Keratinocyte (primary cell): ENCODE results near the gene DNAJB6. TPM values are rescaled to one million over a fixed set of nuclear protein-coding genes. Genes with fewer than 3 reads are reported as not detected.

ENCODE experiments used
- DNase-seq: peaks from one replicate; pipeline ENCODE4 v3.0.0-alpha.2; 2011; ENCODE audit warnings: low read depth, missing footprints, low spot score
- FAIRE-seq: peaks from 2 replicates; lab custom pipeline; 2011; peaks lifted over from hg19 to GRCh38; lab: Jason Lieb, UNC
- H2AFZ ChIP-seq: 2 replicates; pipeline ENCODE4 v1.6.0; 2012; ENCODE audit warnings: low read length, control low read depth, inconsistent platforms; ENCODE audit not compliant: control insufficient read depth
- H3K27ac ChIP-seq: 2 replicates; pipeline ENCODE4 v1.5.1; 2011; ENCODE audit warnings: low read length; ENCODE audit not compliant: control insufficient read depth, insufficient read depth
- H3K27me3 ChIP-seq: 3 replicates; pipeline ENCODE4 v1.6.0; 2011; ENCODE audit warnings: low read length; ENCODE audit not compliant: control insufficient read depth, insufficient read depth; ENCODE audit errors: extremely low read depth
- H3K36me3 ChIP-seq, 2 experiments: 2 replicates in 1 of 2; 3 replicates in 1 of 2; pipeline ENCODE4 v1.5.1; 2011; ENCODE audit warnings: low read length in 2 of 2, mild to moderate bottlenecking in 1 of 2; ENCODE audit not compliant: control insufficient read depth in 2 of 2, insufficient read depth in 2 of 2; ENCODE audit errors: extremely low read depth in 1 of 2
- H3K4me1 ChIP-seq: 3 replicates; pipeline ENCODE4 v1.5.1; 2011; ENCODE audit warnings: low read length; ENCODE audit not compliant: control insufficient read depth, insufficient read depth; ENCODE audit errors: extremely low read depth
- H3K4me2 ChIP-seq: 3 replicates; pipeline ENCODE4 v1.6.0; 2011; ENCODE audit warnings: low read depth, low read length; ENCODE audit not compliant: control insufficient read depth, insufficient read depth; ENCODE audit errors: extremely low read depth
- H3K4me3 ChIP-seq, 3 experiments: fragments of 200-600 bp in 1 of 3; sonication (generic) in 1 of 3; 2 replicates in 2 of 3; 3 replicates in 1 of 3; pipeline ENCODE4 v1.5.1; 2011 to 2016; ENCODE audit warnings: low read length in 3 of 3, mild to moderate bottlenecking in 3 of 3, control low read depth in 2 of 3, inconsistent platforms in 1 of 3, low read depth in 1 of 3, mixed read lengths in 1 of 3, mixed run types in 1 of 3, moderate library complexity in 1 of 3; ENCODE audit not compliant: control insufficient read depth in 2 of 3, insufficient read depth in 2 of 3; ENCODE audit errors: extremely low read depth in 1 of 3
- H3K79me2 ChIP-seq: 2 replicates; pipeline ENCODE4 v1.6.0; 2012; ENCODE audit warnings: low read length; ENCODE audit not compliant: control insufficient read depth, insufficient read depth
- H3K9ac ChIP-seq: 3 replicates; pipeline ENCODE4 v1.6.0; 2011; ENCODE audit warnings: low read length; ENCODE audit not compliant: control insufficient read depth, insufficient read depth; ENCODE audit errors: extremely low read depth
- H3K9me1 ChIP-seq: 3 replicates; pipeline ENCODE4 v1.6.0; 2011; ENCODE audit warnings: low read length; ENCODE audit not compliant: control insufficient read depth, insufficient read depth; ENCODE audit errors: extremely low read depth
- H3K9me3 ChIP-seq: 2 replicates; pipeline ENCODE4 v1.5.1; 2012; ENCODE audit warnings: low read depth, low read length; ENCODE audit not compliant: control insufficient read depth
- H4K20me1 ChIP-seq: 3 replicates; pipeline ENCODE4 v1.6.0; 2011; ENCODE audit warnings: low read length; ENCODE audit not compliant: control insufficient read depth, insufficient read depth; ENCODE audit errors: extremely low read depth
- EZH2 ChIP-seq: IDR thresholded peaks from one replicate; pipeline ENCODE4 v1.6.1; 2012; ENCODE audit warnings: inconsistent platforms, mild to moderate bottlenecking, low read length, moderate library complexity
- dilution Hi-C: fragments of 300-500 bp; cut with MboI; formaldehyde crosslinking; loops from one replicate; pipeline ENCODE4 v1.7.0; 2020; ENCODE audit warnings: low sequenced_read_pairs; ENCODE audit not compliant: extremely low pct_ligation_motif_present
- polyA plus RNA-seq, 5 experiments: library from polyadenylated mRNA; depleted of rRNA in 3 of 5; stranded (reverse) in 3 of 5; stranded (forward) in 1 of 5; unstranded in 1 of 5; fragments of >200 nt; gene quantifications; 1 replicate in 1 of 5; 2 replicates in 3 of 5; 3 replicates in 1 of 5; pipeline versions ENCODE4 v1.2.1 to v1.2.3, GENCODE V29; 2011 to 2012; ENCODE audit warnings: missing spikeins in 2 of 5, low read depth in 1 of 5, low replicate concordance in 1 of 5
- TF ChIP-seq, protein P1 (sequence below), 3 experiments: IDR thresholded peaks in 1 of 3; conservative IDR thresholded peaks in 1 of 3; optimal IDR thresholded peaks in 1 of 3; 2 replicates in 2 of 3; 3 replicates in 1 of 3; pipeline versions ENCODE3 to v1.5.1; 2011; ENCODE audit warnings: low read length in 3 of 3, mild to moderate bottlenecking in 3 of 3, moderate library complexity in 2 of 3, control low read depth in 1 of 3, inconsistent platforms in 1 of 3; ENCODE audit not compliant: insufficient read depth in 2 of 3; ENCODE audit errors: extremely low read depth in 1 of 3

Gene DNAJB6
- polyA plus RNA-seq, 1 donor (not counting 4 experiments of a cell fraction or from before 2014, with no cell fraction given), result 152 TPM

DNA sequence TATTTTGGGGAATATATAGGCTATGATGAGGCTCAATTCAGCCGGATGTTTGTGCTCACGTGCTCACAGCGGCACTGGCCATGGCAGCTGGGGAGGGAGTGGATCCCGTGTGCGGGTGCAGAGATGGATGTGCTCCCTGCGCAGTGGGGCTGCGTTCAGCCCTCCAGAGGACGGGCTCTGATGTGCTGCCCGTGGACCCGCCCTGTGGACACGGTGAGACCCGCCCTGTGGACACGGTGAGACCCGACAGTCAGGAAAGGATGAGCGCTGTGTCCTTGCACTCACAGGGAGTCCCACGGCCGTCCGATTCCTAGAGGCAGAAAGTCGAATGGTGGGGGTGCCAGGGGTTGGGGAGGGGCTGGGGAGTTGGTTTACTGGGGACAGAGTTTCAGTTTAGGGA, 89.0 kb downstream of the DNAJB6 start:
- Histone ChIP-seq H3K79me2 (no peaks in the 10 kb centered on the region), H3K27ac (no peak overlapping the region), H3K27me3 (no peaks in the 10 kb centered on the region), H3K9ac (no peak overlapping the region), H3K9me3 (no peaks in the 10 kb centered on the region), H3K36me3 (peaks cover 0 to 2% of the 10 kb centered on the region in 2 experiments), H3K4me2 (no peak overlapping the region), H3K4me1 (no peaks in the 10 kb centered on the region), H3K9me1 (no peaks in the 10 kb centered on the region), H4K20me1 (no peaks in the 10 kb centered on the region), H3K4me3 (no peak overlapping the region), H2AFZ (no peak overlapping the region)
- no peak for DNase-seq
- no peak for TF ChIP-seq EZH2
- TF ChIP-seq, protein P1, sequence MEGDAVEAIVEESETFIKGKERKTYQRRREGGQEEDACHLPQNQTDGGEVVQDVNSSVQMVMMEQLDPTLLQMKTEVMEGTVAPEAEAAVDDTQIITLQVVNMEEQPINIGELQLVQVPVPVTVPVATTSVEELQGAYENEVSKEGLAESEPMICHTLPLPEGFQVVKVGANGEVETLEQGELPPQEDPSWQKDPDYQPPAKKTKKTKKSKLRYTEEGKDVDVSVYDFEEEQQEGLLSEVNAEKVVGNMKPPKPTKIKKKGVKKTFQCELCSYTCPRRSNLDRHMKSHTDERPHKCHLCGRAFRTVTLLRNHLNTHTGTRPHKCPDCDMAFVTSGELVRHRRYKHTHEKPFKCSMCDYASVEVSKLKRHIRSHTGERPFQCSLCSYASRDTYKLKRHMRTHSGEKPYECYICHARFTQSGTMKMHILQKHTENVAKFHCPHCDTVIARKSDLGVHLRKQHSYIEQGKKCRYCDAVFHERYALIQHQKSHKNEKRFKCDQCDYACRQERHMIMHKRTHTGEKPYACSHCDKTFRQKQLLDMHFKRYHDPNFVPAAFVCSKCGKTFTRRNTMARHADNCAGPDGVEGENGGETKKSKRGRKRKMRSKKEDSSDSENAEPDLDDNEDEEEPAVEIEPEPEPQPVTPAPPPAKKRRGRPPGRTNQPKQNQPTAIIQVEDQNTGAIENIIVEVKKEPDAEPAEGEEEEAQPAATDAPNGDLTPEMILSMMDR (optimal IDR thresholded peaks at IDR 0.05 in 1 of 3, IDR thresholded peaks at IDR 0.05 in 1 of 3, conservative IDR thresholded peaks at IDR 0.05 in 1 of 3; ENCODE audit: extremely low read depth in 1 of 3, insufficient read depth in 2 of 3, low read length in 3 of 3), result no peak
- FAIRE-seq, result no peak
- dilution Hi-C loops, result no loop called here

GRCh38 chr7:157426463-157427301, 89.9 kb downstream of the DNAJB6 start:
- dilution Hi-C loops, result no loop called here
- DNase-seq, result no peak
- no peak overlapping the region for H3K4me2 ChIP-seq
- H3K79me2 ChIP-seq, result no peaks in the 10 kb centered on the region
- H4K20me1 ChIP-seq, result no peaks in the 10 kb centered on the region
- H3K9me1 ChIP-seq, result no peaks in the 10 kb centered on the region
- H3K9me3 ChIP-seq, result no peaks in the 10 kb centered on the region
- H3K27me3 ChIP-seq, result no peaks in the 10 kb centered on the region
- H3K27ac ChIP-seq, result no peak overlapping the region
- no peak overlapping the region for H2AFZ ChIP-seq
- no peak for FAIRE-seq
- H3K4me1 ChIP-seq, result no peaks in the 10 kb centered on the region
- no peak overlapping the region for H3K9ac ChIP-seq
- H3K36me3 ChIP-seq, result peaks cover 0 to 2% of the 10 kb centered on the region in 2 experiments
- no peak for TF ChIP-seq EZH2
- TF ChIP-seq, protein P1 (optimal IDR thresholded peaks at IDR 0.05 in 1 of 3, IDR thresholded peaks at IDR 0.05 in 1 of 3, conservative IDR thresholded peaks at IDR 0.05 in 1 of 3; ENCODE audit: extremely low read depth in 1 of 3, insufficient read depth in 2 of 3, low read length in 3 of 3), result no peak
- no peak overlapping the region for H3K4me3 ChIP-seq
